Keratinocyte (primary cell): ENCODE data around the gene FAM186B.

Source experiments
- EZH2 ChIP-seq: IDR thresholded peaks from one replicate; pipeline ENCODE4 v1.6.1; 2012; ENCODE audit warnings: inconsistent platforms, mild to moderate bottlenecking, low read length, moderate library complexity
- TF ChIP-seq, protein P1 (sequence below), 3 experiments: IDR thresholded peaks in 1 of 3; conservative IDR thresholded peaks in 1 of 3; optimal IDR thresholded peaks in 1 of 3; 2 replicates in 2 of 3; 3 replicates in 1 of 3; pipeline versions ENCODE3 to v1.5.1; 2011; ENCODE audit warnings: low read length in 3 of 3, mild to moderate bottlenecking in 3 of 3, moderate library complexity in 2 of 3, control low read depth in 1 of 3, inconsistent platforms in 1 of 3; ENCODE audit not compliant: insufficient read depth in 2 of 3; ENCODE audit errors: extremely low read depth in 1 of 3

DNA sequence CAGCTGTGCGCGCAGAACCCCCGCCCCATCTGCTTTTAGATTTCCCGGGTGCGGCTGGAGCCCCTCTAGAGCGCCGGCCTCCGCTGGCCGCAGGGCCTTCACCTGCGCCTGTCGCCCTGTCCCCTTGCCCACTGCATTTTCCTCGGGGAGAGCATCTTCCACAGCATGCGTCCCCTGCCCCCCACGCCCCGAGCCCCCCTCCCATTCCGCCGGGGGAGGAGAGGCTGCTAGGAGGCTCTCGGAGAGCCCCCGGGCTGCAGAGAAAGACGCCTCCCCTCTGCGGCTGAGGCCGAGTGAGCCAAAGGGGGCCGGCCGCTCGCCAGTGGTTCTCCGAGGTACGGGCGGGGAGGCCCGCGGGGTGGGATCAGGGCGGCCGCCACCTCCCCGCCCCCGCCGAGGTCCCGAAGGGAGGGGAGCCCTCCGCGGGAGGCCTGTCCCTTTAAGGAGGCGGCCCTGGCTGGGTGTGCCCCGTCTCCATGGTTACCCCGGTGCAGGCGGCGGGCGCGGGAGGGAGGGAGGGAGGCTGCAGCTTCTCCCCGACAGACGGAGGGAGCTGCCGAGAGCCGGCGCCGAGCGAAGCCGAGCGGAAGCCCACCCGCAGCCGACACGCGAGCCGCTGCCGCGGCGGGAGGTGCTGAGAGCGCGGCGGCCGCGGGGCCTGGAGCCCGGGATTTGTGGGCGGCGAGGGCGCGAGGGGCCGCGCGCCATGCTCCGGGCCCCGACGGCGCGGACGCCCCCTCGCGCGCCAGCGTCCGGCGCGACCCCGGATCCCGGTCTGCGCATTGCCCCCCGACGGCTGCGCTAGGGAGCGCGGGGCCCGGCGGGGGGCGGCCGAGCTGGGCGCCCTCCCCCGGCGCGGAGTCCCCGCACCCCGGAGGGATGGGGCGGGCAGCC is 66.7 kb downstream of the FAM186B start, which contains the start of gene KCNH3:
- TF ChIP-seq, protein P1, sequence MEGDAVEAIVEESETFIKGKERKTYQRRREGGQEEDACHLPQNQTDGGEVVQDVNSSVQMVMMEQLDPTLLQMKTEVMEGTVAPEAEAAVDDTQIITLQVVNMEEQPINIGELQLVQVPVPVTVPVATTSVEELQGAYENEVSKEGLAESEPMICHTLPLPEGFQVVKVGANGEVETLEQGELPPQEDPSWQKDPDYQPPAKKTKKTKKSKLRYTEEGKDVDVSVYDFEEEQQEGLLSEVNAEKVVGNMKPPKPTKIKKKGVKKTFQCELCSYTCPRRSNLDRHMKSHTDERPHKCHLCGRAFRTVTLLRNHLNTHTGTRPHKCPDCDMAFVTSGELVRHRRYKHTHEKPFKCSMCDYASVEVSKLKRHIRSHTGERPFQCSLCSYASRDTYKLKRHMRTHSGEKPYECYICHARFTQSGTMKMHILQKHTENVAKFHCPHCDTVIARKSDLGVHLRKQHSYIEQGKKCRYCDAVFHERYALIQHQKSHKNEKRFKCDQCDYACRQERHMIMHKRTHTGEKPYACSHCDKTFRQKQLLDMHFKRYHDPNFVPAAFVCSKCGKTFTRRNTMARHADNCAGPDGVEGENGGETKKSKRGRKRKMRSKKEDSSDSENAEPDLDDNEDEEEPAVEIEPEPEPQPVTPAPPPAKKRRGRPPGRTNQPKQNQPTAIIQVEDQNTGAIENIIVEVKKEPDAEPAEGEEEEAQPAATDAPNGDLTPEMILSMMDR (optimal IDR thresholded peaks at IDR 0.05 in 1 of 3, IDR thresholded peaks at IDR 0.05 in 1 of 3, conservative IDR thresholded peaks at IDR 0.05 in 1 of 3; ENCODE audit: extremely low read depth in 1 of 3, insufficient read depth in 2 of 3, low read length in 3 of 3), result no peak
- TF ChIP-seq EZH2, result no peak
